Measurements from ENCODE around the gene PKP4.

Gene PKP4

GRCh38 chr2:158443606-158444005 lies 13.1 kb upstream of the PKP4 start:
- TF ChIP-seq Cebpa-rat (IDR thresholded peaks at IDR 0.05) = no peak
- Histone ChIP-seq H3K4me2 (no peak overlapping the region), H4K20me1 (no peaks in the 10 kb centered on the region), H3K4me3 (no peak overlapping the region), H3K27ac (no peak overlapping the region), H3K9me3 (0 out of 2 replicates have a peak, but pooled peaks cover 6% of the 10 kb centered on the region), H3K36me3 (no peaks in the 10 kb centered on the region), H3K4me1 (no peaks in the 10 kb centered on the region), H3K9ac (no peak overlapping the region), H3K27me3 (no peaks in the 10 kb centered on the region)

DNA sequence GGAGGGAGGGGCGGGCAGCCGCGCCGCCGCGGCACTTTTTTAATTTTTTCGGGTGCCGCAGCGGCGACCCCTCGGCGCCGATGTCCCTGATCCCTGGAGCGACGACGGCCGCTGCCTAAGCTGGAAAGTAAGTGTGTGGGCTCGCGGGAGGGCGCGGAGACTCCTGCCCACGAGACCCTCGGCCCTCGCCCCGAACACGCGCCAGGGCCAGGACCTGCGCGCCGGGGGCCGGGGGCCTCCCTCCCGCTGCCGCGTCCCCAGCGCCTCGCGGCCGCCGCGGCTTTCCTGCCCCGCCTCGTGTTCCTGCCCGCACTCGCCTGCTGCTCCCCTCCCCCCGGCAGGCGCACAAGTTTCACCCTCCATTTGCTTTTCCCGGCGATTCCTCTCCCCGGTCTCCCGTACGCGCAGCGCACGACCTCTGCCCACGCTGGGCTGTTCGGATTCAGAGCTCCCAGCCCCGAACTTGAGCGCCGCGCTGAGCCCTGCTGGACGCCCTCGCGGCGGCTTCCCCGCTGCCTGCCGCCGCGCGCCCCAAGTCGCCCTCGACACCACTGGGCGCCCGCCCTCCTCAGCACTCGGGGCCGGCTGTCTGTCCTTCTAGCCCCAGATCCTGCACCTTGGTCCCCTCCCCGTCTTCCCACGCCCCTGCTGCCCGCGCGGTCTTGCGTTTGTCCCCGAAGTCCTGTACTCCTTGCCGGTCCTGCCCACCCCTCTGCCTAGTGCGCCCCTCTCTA lies 507 bp downstream of the PKP4 start:
- peak overlapping the region; percentile 88 for H3K4me3 ChIP-seq

DNA sequence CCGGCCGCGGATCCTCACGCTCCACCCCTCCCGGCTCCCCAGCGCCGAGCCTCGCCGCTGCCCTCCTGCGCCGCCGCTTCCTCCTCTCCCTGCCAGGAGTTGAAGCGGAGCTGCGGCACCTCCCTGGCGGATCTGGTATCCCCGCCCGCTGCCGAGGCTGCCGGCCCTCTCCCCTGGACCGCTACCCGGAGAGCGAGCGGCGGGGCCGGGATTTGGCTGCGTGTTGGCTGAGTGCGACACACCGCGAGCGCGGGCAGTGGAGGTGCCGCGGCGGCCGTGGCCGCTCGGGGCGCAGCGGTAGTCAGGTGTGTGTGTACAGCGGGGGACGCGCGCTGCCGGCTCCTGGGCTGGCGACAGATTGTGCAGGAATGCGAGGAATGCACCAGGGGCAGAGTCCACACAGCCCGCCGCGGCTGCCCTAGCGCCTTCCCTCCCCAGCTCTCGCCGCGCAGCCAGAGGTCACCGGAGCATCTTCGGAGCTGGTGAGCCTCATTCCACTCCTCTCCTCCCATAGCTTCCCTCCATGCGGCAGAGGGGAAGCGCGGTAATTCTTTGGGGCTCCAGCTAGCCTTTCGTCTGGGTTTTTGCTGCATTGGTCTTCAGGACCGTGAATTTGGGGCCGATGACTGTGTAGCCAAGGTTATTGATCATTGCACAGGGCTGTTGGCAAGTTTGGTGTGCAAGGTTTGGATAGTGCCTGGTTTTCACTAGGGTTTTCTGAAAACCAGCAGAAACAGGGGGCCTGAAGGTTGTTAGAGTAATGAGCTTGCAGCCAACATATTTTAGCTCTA lies 1.3 kb downstream of the PKP4 start:
- H3K9me3 ChIP-seq = no peaks in the 10 kb centered on the region
- H3K36me3 ChIP-seq = no peaks in the 10 kb centered on the region
- H3K9ac ChIP-seq = peak overlapping the region; percentile 79
- H3K4me1 ChIP-seq = peaks cover 21% of the 10 kb centered on the region
- peak overlapping the region; percentile 88 for H3K4me3 ChIP-seq
- peak overlapping the region; percentile 96 for H3K4me2 ChIP-seq
- peak overlapping the region; percentile 61 for H3K27ac ChIP-seq
- H4K20me1 ChIP-seq = peaks cover 51% of the 10 kb centered on the region
- TF ChIP-seq Cebpa-rat (IDR thresholded peaks at IDR 0.05) = no peak
- H3K27me3 ChIP-seq = peaks cover 22% of the 10 kb centered on the region

More for the DNA sequence above, 507 bp downstream of the PKP4 start:
- H3K4me2 ChIP-seq = peak overlapping the region; percentile 96
- TF ChIP-seq Cebpa-rat (IDR thresholded peaks at IDR 0.05) = no peak
- peaks cover 22% of the 10 kb centered on the region for H3K27me3 ChIP-seq
- H3K9ac ChIP-seq = peak overlapping the region; percentile 79
- peak overlapping the region; percentile 61 for H3K27ac ChIP-seq
- no peaks in the 10 kb centered on the region for H3K36me3 ChIP-seq
- peaks cover 44% of the 10 kb centered on the region for H4K20me1 ChIP-seq
- peaks cover 21% of the 10 kb centered on the region for H3K4me1 ChIP-seq
- H3K9me3 ChIP-seq = no peaks in the 10 kb centered on the region

DNA sequence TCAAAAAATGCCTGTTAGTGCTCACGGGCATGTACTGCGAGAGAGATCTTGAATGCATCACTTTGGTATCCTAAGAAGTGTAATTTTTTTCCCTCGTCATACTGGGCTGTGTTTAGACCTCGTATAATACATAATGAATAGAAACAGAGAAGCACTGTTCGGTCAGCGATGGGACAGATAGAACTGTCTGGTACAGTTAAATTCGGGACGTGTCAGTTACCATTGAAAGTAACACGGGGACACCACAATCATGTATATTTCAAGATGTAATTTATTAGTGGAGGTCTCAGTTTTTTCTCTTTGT lies 1.8 kb downstream of the PKP4 start:
- H3K9me3 ChIP-seq = no peaks in the 10 kb centered on the region
- H3K27ac ChIP-seq = no peak overlapping the region
- no peak for TF ChIP-seq Cebpa-rat (IDR thresholded peaks at IDR 0.05)
- no peak overlapping the region for H3K9ac ChIP-seq
- H4K20me1 ChIP-seq = peaks cover 57% of the 10 kb centered on the region
- peaks cover 21% of the 10 kb centered on the region for H3K4me1 ChIP-seq
- H3K4me2 ChIP-seq = peak overlapping the region; percentile 96
- peaks cover 22% of the 10 kb centered on the region for H3K27me3 ChIP-seq
- peak overlapping the region; percentile 88 for H3K4me3 ChIP-seq
- no peaks in the 10 kb centered on the region for H3K36me3 ChIP-seq

GRCh38 chr2:158459161-158460003 lies 2.6 kb downstream of the PKP4 start:
- peak overlapping the region; percentile 96 for H3K4me2 ChIP-seq
- peaks cover 21% of the 10 kb centered on the region for H3K4me1 ChIP-seq
- H3K9me3 ChIP-seq = no peaks in the 10 kb centered on the region
- H3K27ac ChIP-seq = no peak overlapping the region
- no peak for TF ChIP-seq Cebpa-rat (IDR thresholded peaks at IDR 0.05)
- H4K20me1 ChIP-seq = peaks cover 61% of the 10 kb centered on the region
- no peaks in the 10 kb centered on the region for H3K36me3 ChIP-seq
- H3K9ac ChIP-seq = no peak overlapping the region
- peaks cover 22% of the 10 kb centered on the region for H3K27me3 ChIP-seq
- H3K4me3 ChIP-seq = no peak overlapping the region

DNA sequence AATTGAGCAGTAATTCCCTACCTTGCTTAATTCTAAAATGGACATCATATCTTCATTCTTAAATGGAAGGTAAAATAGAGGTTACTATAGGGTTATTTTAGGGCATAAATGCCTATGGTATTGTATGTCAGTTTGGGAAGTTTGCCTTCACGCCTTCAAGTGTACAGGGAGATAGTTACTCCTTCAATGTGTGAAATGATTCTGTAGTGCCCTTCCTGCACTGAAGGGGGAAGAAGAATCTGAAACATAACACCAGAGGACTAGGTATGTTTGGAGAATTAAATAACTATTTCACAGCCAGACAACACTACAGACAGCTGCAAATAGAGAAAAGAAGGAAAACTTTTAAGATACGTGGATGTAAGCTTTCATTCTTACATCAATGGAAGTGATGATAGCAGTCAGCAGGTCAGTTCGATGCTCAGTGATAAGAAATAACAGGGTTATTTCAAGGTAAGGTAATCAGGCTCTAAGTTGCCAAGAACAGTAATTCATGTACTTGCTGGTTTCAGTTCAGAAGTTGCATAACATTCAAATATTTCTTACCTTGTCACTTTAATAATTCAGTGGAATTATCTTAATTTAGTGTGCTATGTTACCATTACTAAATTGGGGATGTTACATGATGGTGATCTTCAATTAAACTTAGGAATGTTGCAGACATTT lies 4.0 kb downstream of the PKP4 start:
- Histone ChIP-seq H3K27ac (no peak overlapping the region), H3K27me3 (peaks cover 22% of the 10 kb centered on the region), H3K9me3 (no peaks in the 10 kb centered on the region), H3K4me2 (no peak overlapping the region), H3K36me3 (no peaks in the 10 kb centered on the region), H3K4me1 (peaks cover 21% of the 10 kb centered on the region), H3K4me3 (no peak overlapping the region), H3K9ac (no peak overlapping the region), H4K20me1 (peaks cover 61% of the 10 kb centered on the region)
- TF ChIP-seq Cebpa-rat (IDR thresholded peaks at IDR 0.05) = no peak

GRCh38 chr2:158463496-158464095 lies 6.8 kb downstream of the PKP4 start:
- Histone ChIP-seq H3K4me1 (peaks cover 11% of the 10 kb centered on the region), H3K9ac (no peak overlapping the region), H4K20me1 (peaks cover 49% of the 10 kb centered on the region), H3K27ac (no peak overlapping the region), H3K4me2 (no peak overlapping the region), H3K9me3 (no peaks in the 10 kb centered on the region), H3K36me3 (no peaks in the 10 kb centered on the region), H3K4me3 (no peak overlapping the region), H3K27me3 (peaks cover 13% of the 10 kb centered on the region)
- no peak for TF ChIP-seq Cebpa-rat (IDR thresholded peaks at IDR 0.05)

GRCh38 chr2:158464426-158465281 lies 7.9 kb downstream of the PKP4 start:
- no peaks in the 10 kb centered on the region for H3K36me3 ChIP-seq
- no peak overlapping the region for H3K9ac ChIP-seq
- H3K27me3 ChIP-seq = peaks cover 3% of the 10 kb centered on the region; the same call in 1 of the 2 replicates
- no peak overlapping the region for H3K27ac ChIP-seq
- H3K4me1 ChIP-seq = 0 out of 2 replicates have a peak, but pooled peaks cover under 1% of the 10 kb centered on the region
- no peak overlapping the region for H3K4me2 ChIP-seq
- no peak for TF ChIP-seq Cebpa-rat (IDR thresholded peaks at IDR 0.05)
- no peaks in the 10 kb centered on the region for H3K9me3 ChIP-seq
- H3K4me3 ChIP-seq = no peak overlapping the region
- peaks cover 38% of the 10 kb centered on the region for H4K20me1 ChIP-seq
